Measurements from ENCODE around the gene BAG5.
"Not testable (repeated sequence)": the region's sequence is repeated elsewhere in the genome, so short reads cannot be mapped to it uniquely, and the experiment has no call there.

The BAG5 gene

DNA sequence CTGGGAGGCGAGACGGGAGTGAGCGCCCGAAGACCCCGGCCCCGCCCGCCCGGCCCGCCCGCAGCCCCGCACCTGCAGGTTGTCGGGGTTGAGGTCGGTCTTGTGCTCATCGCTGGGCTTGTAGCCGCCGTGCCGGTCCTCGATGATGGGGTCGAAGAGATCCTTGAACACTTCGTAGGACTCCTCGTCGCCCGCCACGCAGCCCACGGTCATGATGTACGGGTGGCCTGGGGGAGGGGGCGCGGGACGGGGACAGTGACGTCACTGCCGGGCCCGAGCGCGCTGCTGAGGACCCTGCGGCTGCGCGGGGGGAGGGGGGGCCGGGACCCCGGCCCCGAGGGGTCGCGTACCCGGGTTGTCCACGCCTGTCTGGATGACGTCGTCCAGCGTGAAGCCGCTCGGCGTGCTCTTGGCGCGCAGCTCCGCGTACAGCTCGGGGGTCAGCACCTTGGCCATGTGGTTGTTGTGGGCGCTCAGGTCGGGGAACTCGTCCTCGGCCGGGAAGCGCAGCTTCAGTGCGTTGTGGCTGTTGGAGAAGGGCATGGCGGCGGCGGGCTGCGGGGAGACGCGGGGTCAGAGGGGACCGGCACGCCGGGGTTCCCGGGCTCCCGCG lies 40.4 kb downstream of the BAG5 start:
- DNase-seq, result no peak

DNA sequence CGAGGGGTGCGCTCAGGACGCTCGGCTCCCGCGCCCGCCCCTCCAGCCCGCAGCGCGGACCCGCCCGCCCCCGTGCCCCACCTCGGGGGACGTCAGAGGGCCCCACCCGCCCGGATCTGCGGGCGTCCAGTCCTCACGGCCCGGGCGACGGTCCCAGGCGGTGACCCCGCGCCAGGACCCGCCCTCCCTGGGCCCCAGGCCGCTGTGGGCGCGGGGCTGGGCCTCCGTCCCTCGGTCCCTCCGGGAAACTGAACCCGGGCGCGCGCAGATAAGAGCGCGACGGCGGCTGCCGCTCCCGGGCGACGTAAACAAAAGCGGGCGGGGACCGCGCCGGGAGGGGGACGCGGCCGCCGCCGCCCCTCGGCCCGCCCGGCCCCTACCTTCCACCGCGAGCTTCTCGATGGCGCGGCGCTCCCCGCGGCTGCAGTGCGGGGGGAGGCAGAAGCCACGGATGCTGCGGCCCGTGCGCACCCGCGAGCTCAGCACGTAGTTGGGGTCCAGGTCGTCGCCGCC lies 41.0 kb downstream of the BAG5 start:
- no peak for DNase-seq

DNA sequence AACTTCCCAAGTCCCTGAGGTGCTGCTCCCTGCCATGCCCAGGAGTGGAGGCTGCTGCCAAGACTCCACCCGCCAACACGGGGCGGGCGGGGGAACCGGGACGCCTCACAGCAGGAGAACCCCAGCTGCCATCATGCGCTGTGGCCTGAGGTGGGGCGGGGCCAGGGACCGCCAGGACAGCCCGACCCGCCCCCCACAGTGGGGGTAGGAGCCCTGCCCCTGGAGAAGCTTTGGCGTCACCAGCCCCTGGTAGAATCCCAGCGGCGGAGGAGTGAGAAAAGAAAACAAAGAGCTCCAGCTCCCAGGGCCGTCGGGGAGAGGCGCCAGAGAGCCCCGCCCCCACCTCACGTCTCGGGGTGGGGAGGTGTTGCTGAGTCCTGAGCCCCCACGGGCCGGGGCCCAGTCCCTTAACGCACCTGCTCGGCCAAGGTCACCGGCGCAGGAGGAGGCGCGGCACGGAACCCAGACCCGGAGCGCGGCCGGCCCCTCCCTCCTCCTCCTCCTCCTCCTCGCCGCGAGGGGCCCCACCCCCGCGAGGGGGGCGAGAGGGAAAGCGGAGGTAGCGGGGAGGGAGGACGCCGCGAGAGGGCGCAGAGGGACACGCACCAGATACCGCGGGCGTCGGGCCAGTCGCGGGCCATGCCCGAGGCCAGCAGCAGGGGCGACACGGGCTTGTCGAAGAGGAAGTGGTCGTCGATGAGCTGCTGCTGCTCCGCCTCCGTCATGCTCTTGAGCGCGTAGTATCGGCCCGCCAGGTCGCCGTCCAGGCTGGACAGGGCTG lies 41.6 kb downstream of the BAG5 start:
- no peak for DNase-seq

DNA sequence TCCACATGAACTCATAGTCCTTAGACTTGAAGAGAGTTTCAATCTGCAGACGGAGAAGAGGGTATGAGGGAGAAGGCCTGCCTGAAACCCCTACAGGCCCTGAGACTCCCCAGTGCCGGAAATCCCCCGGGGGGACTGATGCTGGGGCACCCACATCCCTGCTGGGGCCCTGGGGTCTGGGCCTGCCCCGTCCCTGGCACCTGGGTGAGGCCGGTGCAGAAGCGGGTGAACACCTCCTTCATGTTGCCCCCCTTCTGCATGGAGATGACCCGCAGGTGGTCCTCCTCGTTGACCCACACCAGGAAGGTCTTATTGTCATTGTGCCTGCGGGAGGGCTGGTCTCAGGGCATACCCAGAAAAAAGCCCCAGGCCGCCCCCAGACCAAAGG lies 42.2 kb downstream of the BAG5 start:
- no peak for DNase-seq

DNA sequence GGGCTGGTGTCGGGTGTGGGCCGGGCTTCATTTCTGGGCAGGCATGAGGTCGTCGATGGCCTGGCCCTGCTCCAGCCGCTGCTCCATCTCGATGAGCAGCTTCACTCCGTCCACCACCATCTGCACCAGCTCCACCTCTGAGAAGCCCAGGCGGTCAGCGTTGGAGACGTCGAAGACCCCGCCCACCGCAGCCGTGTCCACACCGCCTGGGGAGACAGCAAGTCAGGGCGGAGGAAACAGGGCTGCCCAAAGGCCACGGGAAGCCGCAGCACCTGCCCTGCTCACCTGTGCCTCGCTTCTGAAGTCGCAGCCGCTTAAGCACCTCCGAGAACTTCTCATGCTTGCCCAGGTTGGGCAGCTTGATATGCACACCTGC lies 42.6 kb downstream of the BAG5 start:
- DNase-seq, result no peak

DNA sequence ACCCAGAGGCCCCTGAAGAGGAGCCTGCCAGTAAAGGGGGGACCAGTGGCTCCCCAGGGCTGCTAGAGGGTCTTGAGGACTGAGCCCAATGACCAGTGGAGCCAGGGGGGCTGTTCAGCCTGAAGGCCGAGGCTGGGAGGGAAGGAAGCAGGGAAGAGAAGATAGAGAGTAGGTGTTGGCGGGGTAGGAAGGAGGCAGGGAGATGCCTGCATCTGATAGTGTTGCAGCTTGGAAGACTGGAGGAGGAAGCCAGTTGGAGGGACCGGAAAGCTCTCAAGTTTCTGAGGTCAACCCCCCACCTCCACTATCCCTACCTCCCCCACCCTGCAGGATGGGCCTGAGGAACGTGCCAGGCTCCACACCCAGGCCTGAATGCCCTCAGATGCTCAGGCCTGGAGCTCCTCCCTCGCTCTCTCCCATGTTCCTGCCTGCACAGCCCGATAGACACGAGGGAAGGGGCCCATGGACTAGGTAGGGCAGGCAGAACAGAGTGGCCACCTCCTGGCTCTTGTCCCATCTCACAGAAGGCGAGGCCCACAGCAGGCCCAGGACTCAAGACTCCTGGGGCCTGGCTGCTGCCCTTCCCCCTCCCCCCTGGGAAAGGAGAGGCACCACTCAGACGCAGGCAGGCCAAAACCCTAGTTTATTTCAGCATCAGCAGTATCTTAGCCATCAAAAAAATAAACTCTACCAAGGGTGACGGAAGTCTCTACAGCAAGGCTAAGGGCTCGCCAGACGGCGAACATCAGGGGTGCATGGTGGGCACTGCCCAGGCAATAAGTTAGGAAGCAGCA lies 43.2 kb downstream of the BAG5 start:
- no peak for DNase-seq

DNA sequence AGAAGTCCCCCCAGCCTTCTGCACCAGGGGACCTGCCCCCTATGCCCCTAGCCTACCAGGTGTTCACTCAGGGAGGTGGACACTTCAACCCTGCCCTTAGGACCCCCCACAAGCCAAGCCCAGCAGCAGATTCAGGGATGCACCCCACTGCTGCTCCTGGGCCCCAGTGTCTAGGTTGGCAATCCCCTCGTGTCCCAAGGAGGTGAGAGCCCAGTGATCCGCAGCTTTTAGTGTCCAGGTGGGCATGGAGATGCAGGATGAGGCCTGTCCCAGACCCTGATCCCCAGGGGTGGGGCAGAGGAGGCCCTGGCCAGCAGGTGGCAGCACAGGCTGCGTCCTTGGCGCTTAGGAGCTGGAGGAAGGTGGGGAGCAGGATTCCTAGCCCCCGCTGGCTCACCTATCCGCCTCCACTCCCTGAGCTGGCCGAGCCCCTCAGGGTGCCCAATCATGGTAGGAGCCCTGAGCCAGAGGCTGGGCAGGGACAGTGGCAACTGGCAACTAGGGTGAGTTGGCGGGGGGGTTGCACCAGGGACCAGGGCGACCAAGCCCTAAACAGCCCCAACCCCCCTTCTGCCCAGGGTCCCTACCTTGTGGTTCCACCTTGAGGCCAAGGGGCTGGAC lies 43.9 kb downstream of the BAG5 start:
- no peak for DNase-seq

DNA sequence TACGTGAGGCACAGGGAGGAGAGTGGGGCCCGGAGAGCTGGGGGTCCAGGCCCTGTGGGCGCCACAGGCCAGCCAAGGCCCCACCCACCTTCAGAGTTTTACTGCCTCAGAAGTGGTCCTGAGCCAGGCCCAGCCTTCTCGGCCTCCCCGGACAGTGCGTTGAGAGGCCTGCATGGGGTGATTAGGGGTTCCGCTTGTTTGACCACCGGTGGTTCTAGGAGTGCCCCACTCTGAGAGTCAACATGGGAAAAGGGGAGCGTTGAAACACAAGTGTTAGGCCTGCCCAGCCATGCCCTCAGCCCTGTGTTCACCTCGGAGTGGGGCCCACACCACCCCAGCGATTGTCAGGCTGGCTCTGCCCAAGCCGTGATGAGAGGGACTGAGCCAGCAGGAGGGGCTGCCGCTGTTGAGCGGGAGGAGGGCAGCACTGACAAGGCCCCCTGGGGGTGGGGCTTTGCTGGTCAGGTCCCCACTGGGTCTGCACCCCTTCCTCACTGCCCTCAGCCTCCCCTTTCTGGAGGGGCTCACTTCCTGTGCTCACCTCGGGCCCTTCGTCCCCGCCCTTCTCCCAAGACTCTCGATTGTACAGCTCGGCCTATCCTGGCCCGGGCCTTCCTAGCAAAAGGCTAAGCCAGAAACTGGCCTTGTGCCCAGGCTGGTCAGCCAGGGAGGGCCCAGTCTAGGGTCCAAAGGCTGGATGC lies 44.6 kb downstream of the BAG5 start:
- no peak for DNase-seq

DNA sequence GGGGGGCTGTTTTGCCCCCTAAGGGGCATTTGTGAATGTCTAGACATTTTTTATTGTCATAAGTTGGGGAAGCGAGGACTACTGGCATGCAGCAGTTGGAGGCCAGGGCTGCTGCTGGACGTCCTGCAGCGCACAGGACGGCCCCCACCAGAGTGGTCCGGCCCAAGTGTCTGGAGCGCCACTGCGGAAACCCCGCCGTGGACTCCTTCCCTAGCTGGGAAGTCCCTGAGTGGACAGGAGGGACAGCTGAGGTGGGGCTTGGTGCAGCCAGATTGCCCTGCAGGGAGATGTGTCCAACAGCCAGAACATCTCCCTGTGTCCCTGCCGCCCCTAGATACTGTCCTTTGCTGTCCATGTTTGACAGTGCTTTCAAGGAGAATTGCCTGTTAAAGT lies 45.3 kb downstream of the BAG5 start:
- no peak for DNase-seq

DNA sequence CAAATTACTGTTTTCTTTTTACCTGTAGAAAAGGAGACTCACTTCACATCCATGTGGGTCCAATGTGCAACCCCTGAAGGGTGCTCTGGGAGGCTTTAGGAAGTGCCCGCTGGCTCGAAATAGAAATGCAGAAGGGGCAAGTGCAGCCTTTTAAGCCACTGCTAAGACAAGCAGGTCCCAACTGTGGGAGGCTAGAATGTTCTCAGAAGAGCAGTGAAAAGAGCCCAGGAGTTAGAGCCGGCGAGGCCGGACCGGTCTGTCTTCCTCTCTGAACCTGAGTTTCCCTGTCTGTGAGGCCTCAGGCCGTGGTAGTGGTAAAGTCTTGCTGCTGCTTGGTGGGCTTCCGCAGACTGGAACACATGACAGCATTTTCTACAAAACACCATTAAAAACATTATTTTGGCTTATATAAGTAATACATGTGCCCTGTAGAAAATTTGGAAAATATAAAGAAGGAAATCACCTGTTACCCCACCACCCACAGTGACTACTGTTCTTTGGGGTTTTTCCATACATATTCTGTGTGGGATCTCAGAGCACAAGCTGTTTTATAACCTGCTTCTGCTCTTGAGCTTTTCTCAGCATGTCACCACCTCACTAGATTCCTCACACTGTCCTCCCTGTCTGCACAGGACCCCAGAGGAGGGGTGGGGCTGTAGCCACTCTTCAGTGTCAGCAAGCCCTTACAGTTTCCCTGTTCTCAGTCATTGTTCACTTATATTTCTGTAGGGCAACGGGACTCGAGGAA lies 45.9 kb downstream of the BAG5 start:
- no peak for DNase-seq

DNA sequence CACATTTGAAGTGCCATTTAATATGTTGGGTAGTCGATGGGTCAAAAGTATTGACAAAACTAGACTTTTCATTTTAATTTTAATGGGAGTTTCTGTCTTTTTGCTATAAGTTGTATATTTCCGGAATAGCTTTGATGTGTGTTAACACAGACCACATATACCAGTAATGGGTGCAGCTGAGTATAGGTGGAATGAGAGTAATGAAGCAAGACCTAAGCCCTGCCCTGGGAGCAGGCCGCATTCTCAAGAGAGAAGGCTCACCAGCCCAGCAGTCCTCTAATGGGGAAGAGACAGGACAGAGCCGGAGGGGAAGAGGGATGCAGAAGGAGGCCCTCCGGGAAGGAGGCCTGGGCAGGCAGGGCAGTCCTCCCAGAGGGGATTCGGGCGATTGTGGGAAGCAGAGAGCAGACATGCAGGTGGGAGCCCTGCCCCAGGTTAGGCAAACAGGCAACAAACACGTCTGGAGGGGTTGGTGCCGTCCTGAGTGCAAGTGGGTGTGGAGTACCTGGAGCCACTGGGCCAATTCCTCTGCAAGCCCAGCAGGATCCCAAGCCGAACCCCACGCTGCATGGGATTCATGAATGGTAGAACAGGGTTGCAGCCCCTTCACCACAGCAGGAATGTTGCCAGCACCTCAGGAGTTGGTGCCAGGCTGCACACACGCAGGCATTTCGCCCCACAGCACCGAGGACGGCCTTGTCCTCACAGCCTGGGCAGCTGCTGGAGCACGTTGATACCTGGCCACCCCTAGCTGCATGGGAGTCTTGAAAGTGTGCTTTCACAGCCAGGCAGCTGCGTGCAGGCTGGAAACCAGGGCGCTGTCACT lies 47.6 kb downstream of the BAG5 start:
- DNase-seq, result no peak

DNA sequence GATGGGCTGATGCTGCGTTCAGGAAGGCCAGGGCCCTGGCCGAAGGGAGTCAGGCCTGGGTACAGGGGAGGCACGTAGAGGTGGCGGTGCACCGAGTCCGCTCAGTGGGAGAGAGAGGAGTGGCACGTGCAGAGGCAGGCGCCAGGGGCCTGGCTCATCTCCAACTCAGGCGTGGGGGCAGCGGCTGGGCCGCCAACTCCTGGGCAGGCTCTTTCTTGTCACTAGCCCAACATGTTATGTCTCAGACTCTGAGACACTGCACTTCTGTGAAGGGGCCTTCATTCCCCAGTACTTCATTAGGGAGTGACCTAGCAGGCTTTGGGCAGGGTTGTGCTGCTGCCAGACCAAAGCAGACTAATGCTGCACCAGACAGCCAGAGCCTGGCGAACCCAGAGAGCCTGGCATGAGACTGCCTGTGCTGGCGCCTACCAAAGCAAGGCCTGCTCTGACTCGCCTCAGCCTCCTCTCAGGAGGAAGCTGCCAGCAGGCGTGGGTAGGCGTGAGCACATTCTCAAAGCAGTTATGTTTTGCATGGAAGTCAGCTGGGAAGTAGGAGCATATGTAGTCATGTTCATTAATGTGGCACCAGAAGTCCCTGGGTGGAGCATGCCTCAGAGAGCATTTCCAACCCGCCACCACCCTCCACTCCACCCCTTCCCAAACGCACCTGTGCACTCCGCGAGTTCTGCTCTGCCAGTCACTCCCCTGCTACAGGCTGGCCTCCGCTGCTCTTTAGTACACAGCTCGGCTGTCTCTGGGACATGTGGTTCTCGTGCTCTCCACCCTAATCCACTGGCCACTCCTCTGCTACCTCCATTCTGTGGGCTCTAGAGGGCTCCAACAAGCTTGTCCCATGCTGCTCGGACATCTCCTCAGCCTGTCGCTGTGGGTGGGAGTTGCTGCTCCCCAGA lies 49.5 kb downstream of the BAG5 start:
- no peak for DNase-seq

DNA sequence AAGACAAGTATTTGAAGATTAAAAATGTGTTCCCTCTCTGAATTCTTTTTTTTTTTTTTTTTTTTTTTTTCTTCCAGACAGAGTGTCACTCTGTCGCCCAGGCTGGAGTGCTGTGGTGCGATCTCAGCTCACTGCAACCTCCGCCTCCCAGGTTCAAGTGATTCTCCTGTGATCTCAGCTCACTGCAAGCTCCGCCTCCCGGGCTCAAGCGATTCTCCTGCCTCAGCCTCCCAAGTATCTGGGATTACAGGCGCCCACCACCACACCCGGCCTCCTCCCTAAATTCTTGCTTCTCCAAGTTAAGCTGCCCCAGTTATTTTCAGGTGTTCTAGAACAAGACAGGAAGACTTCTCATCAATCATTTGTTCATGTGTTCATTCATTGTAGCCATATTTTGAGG lies 50.3 kb downstream of the BAG5 start:
- not testable (repeated sequence) for DNase-seq

DNA sequence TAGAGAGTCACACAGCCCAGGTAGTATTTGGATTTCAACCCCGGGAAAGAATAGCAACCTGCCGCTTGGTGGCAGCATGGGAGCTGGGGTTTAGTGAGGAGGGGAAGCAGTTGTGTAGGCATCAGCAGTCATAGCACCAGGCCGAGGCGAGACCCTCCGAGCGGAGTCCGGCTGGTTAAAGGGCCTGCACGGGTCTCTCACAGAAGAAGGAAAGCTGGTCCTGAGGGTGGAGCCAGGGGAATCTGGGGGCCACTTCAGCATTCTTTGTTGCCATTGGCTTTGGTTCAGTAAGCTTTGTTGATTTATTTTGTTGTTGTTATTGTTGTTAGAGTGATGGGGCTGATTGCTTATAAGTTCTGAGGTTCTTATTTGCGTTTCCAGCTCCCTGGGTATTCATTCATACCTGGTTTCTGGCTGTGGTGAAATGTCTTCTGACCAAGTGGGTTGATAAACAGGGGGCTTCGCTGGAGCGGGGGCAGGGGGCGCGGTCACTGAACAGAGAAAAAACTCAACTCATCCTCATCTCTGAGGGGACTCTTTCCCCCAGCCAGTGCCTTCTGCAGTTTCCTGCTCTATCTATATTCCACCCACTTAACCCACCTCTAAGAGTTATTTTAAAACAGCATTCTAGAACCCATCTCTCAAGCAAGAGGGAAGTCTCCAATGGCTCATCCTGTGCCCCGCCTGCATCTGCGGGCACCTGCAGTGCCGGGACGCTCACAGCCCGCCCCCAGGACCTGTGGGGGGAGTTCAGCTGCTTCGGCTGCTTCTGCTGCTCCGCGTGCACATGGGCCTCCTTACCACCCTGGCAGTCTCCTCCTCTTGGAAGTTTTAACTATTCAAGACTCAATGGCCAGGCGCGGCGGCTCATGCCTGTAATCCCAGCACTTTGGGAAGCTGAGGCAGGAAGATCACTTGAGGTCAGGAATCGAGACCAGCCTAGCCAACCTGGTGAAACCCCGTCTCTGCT lies 51.4 kb downstream of the BAG5 start:
- no peak for DNase-seq

DNA sequence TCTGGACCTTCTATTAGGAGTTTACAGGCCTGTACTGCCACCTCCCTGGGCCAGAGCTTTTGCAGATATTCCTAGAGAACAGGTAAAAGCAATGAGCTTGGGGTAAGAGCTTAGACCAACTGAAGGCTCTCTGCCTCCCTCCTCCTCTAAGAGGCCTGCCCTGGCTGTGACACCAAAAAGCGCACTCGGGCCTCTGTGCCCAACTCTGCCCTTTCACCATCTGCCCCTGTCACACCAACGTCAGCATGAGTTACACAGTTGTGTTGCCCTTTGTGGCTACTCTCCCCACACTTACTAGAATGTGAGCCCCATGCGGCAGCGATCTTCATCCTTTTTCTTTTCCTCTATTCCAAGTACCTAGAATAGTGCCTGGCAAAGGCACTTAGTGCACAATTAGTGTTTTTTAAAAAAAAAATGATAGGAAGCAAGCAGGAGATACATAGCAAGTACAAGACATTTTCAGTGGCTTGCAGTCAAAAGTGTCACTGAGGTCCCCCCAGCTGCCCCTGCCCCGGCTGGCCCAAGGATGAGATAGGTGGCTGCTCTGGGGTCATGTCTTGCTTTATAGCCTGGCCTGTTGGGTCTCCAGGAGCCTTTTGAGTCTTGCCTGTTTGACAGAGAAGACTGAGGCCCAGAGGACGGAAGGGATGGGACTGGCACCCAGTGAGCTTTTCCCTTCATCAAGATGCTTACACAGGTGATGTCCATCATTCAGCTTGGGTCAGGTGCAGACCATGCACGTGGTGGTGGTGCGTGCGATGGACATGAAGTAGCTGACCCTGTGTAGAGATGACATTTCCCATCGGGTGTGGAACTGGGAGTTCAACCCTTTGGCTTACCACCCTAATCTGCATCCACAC lies 52.4 kb downstream of the BAG5 start:
- no peak for DNase-seq

DNA sequence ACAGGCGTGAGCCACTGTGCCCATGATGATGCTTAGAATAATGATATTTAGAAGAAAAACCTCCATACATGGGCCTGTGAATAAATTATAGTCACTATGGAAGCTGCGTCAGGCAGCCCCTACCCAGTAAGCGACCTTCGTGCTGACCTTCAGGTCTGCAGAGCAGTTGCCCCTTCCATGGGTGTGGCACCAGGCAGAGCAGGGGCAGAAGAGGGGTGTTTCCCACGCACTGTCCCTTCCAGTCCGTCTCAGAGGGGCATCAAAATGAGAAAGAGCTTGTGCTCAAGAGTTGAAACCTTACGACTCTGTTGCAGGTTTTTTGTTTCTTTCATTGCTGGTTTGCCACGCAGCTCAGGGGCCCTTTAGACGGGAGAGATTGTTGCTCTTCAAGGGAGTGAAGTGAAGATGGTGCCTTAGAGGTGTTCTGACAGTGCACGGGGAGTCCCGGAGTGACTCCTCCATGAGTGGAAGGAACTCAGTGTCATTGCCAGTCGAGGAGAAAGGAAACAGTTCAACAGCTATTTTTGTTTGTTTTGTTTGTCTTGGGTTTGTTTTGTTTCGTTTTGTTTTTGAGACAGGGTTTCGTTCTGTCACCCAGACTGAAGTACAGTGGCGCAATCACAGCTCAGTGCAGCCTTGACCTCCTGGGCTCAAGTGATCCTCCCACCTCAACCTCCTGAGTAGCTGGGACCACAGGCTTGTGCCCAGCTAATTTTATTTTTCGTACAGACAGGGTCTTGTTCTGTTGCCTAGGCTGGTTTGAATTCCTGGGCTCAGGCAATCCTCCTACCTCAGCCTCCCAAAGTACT lies 53.7 kb downstream of the BAG5 start:
- DNase-seq, result no peak

DNA sequence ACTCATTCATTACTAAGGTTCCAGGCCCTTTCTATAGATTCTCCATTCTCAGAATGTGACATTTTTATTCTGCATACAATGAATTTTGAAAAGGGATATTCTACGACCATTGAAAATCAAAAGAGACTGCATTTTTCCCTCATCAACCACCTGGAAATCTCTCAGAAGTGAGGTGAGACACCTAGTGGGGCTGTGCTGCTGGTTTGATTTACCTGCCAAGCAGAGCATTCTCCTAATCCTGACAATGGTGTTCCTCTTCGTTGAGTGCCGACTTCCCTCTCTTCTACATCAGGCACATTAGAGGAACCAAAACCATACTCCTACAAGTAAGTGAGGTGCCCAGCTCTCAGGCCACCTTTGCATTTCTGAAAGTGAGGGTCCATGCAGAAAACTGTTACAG lies 54.7 kb downstream of the BAG5 start:
- no peak for DNase-seq
